OCI-LY1 (cell line): ENCODE results near the gene MAP3K10.

ENCODE experiments used
- CTCF ChIP-seq: fragments of 200-600 bp; sonication (generic), shearing (Covaris generic); IDR thresholded peaks from 2 replicates; pipeline ENCODE4 v1.5.1; 2017; ENCODE audit warnings: mild to moderate bottlenecking, antibody characterized with exemption, low read length, moderate library complexity, mixed read lengths
- EZH2 ChIP-seq: fragments of 200-600 bp; sonication (generic), shearing (Covaris generic); IDR thresholded peaks from 2 replicates; pipeline ENCODE4 v1.8.0; 2017; ENCODE audit warnings: borderline replicate concordance, mixed run types, mild to moderate bottlenecking, antibody characterized with exemption, low read length, moderate library complexity, mixed read lengths

- TF ChIP-seq CTCF, result no peak
- no peak for TF ChIP-seq EZH2
Observed at GRCh38 chr19:40184273-40184672, 7.0 kb upstream of the MAP3K10 start.
